ENCODE data around the gene INPP4B.

DNA sequence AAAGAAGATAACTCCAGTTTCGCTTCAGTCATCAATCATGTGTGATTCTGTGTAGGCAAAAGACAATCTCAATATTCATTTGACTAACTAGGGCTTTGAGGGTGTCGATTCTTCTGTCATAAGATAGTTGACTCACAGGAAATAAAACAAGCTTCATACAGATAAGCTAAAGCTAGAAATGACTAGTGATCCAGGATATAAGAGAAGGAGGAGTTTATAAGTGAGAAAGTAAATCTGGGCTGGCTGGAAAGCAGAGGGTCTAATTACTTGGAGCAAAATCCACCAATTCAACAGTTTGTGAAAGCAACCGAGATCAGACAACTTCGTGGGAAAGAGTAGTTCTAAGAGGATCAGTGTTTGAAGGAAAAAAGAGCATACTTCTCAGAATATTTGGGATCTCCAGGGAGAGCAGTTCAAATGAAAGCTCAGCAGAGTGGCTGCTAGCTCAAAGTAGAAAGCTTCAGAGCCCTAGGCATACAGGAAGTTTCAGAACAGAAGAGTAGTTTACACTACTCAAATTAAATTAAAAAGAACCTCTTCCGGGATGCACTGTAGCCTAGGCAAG is 429.3 kb downstream of the INPP4B start:
- TF ChIP-seq, protein P1, sequence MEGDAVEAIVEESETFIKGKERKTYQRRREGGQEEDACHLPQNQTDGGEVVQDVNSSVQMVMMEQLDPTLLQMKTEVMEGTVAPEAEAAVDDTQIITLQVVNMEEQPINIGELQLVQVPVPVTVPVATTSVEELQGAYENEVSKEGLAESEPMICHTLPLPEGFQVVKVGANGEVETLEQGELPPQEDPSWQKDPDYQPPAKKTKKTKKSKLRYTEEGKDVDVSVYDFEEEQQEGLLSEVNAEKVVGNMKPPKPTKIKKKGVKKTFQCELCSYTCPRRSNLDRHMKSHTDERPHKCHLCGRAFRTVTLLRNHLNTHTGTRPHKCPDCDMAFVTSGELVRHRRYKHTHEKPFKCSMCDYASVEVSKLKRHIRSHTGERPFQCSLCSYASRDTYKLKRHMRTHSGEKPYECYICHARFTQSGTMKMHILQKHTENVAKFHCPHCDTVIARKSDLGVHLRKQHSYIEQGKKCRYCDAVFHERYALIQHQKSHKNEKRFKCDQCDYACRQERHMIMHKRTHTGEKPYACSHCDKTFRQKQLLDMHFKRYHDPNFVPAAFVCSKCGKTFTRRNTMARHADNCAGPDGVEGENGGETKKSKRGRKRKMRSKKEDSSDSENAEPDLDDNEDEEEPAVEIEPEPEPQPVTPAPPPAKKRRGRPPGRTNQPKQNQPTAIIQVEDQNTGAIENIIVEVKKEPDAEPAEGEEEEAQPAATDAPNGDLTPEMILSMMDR (conservative IDR thresholded peaks at IDR 0.05; ENCODE audit: low read length): no peak
- TF ChIP-seq EZH2phosphoT487 (IDR thresholded peaks at IDR 0.05; ENCODE audit: borderline replicate concordance, low read depth, low read length): no peak
